Stimulated activated CD4-positive, alpha-beta T cell treated with anti-CD3 and anti-CD28 coated beads, Interleukin-2, amount 100 ng/mL, for 48 hours (primary cell): ENCODE data around the gene COL4A1.

Source experiments
- DNase-seq, 2 donors: peaks; one replicate each; pipeline ENCODE4 v3.0.0-alpha.2; 2020

COL4A1 gene

DNA sequence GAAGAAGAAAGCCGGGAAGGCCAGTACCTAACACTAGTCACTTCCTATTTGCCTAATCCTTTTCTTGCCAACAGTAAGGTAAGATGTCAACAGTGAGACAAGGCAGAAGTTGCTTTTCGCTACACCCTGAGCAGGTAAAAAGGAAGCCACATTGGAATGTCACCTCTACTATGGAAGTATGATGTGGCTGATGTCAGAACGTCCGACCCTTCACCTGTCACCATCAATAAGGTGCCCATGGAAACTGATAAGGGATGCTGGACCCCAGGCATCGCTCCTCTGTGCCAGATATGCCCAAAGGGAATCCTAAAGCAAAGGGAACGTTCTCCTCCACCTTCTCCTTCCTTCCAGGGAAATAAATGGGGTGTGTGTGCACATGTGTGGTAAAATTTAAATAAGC is 34.3 kb downstream of the COL4A1 start:
- no peak for DNase-seq

DNA sequence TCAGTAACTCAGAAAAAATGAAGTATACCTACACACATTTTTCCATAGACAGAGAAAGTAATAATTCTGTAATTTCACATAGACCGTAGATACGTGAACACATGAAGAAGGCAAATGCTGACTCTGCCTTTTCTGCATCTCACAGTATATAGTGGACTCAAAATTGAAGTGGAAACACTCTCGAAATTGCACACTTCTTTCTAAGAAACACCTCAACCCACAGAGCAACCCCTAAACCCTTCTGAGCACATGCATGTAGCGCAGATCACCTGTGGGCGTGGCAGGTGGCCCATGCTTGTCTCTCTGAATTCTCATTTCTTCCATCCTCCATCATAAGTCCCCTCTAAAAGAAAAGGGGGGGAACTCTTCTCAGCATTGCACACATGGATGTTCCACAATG is 34.7 kb downstream of the COL4A1 start:
- DNase-seq = no peak

DNA sequence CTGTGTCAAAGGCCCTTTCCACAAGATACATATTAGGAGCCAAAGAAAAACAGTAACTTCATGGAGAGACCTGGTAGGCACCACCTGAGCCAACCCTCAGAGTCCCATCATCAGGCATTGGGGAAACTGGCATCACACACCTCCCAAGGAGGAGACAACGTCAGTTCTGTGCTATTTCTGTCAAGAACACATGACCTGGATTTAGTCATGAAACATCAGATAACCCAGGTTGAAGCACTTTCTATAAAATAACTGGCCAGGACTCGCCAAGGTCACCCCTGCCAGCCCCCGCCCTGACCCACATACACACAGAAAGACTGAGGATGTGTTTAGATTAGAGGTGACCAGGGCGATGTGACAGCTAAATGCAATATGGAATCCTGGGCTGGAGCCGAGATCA is 35.6 kb downstream of the COL4A1 start:
- DNase-seq = no peak

DNA sequence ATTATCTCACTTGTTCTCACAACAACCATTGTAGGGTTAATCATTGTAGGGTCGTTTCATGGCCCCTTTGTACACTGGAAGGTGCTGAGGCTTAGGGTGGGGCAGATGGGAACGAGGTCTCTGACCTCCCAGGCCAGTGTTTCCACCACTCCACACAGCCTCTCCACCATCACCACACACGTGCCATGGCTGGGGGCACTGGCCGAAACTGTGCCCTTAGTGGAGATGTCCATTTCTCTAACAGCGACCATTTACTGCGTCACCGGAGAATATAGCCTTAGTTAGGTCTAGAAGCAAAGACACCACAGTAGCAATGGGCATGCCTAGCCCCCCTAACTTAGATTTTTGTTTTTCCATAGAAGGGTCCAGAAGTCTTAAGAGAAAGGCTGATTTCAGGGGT is 36.5 kb downstream of the COL4A1 start:
- DNase-seq = no peak

DNA sequence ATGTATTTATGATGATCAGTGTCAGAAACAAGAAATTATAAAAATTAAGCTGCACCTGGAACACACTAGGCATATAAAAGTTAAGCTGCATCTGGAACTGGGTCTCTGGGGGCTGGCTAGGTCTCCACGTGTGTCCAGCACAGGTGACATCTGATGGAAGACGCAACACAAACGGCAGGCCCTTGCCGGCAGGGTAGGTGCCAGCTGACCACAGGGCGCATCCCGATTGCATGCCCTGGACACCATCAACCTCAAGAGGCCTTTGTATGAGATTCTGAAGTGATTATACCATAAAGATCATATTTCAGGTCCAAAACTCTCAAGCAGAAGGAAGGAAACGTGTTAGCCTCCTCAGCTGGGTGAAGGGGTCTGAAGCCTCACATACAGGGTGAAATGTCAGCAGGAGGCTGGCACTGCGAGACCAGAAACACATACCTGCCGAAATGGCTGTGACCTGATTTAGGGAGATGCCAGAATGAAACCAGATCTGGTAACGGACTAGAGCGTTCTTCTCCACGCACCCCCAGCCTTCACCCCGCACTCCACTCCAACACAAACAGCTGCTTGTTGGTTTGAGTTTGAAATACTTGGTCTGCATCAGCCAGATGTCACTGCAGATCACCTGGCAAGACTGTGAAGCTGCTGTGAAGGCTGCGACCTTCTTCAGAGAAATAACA is 37.3 kb downstream of the COL4A1 start:
- DNase-seq = no peak

DNA sequence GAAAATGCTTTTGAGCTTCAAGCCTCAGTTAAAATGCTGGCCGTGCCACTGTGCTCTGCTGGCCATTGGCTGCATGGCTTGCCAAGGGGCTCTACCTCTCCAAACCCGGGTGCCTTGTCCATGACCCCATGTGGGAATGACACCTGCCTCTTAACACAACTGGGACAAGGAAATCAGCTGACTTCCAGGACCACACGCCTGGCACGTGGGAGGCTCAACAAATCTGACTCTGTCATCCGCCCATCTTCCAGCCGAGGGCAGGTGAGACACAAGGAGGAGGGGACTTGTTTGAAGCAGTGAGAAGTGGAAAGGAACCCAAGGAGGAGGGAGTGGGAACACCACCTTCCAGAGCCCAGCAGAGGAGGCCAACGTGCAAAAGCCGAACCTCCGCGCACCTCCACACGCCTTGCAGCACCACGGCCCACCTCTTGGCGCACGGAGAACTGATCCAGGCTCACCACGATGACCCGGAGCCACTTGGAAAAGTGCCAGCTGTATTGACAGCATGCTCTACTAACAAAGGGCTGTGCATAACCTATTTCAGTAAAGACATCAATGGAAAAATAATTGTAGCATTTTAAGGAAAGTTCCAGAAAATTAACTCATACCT is 38.3 kb downstream of the COL4A1 start:
- DNase-seq = no peak

DNA sequence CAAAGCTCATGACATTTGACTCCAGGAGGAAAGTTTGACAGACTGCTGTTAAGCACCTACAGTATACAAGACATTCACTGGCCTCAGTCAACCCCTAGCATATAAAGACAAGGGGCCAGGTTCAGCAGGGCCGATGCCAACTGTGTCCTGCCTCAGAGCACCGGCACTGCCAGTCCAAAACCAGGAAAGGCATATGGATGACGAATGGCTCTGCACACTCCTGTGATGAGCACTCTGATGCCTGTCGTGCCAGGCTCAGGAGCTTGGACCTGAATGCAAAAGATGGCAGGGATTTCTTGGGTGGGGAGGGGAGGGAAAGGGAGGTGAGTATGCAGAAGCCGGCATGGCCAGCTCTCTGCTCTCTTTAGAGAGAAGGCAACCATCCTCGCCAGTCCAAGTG is 38.9 kb downstream of the COL4A1 start:
- DNase-seq = no peak

DNA sequence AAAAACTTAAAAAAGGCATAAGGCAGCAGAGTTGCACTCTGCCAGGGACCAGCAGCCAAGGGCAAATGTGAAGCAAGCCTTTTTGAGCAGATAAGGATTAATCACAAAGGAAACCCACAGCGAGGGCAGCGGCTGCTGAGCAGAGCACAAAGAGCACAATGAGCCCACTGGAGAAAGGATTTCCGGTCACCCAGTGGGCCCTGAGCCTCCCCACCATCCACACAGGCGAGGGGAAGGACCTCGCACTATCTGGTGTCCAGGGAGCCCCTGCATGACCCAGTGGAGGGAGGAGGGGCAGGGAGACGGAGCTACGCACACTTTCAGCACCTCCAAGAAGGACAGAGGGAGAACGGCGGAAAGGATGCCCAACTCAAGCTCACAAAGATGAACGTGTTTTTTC is 40.0 kb downstream of the COL4A1 start:
- DNase-seq = no peak

DNA sequence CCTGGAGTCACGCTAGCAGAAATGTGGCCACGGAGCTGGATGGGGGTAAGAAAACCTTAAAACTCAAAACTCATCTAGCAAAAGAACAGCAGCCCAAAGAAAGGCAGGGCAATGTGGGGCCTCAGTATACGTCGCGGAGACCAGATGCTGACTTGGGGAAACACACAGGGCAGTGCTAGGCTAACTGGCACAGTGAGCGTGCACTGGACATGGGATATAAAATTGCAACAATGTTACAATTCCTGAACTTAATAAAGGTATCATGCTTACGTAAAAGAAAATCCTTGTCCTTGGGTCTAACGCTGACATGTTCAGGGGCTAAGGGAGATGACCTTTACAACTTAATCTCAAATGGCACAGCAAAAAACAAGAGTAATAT is 40.5 kb downstream of the COL4A1 start:
- no peak for DNase-seq

DNA sequence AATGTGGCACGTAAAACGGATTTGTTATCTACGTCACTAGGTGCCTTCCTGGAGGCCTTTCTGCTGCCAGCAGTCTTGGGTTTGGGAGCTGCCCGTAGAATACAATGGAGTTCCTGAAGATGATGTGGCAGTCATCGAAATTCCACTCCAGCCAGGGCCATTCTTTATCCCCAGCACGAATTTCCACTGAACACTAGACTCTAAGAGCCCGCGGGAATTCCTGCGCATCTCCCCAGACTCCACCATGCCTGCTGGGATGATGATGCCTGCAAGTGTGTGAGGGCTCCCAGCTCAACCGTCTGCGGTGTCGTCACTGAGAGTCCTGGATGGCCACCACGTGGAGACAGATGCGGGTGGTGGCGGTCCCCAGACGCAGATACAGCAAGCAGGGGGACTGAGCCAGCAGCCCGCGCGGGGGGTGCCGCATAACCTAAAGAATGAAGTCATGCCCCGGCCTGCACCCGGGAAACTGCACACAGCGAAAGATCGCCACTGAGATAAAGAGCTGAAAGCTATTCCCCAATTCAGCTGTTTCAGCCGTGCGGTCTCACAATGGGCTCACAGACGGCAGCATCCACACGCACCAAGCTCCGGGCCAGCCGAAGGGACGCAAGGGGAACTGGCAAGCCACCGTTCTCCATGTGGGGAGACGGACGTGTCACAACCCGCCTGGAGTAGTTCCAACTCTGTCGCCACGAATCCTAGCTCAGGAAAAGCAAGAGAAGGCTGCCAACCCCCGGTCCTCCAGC is 41.1 kb downstream of the COL4A1 start:
- no peak for DNase-seq

DNA sequence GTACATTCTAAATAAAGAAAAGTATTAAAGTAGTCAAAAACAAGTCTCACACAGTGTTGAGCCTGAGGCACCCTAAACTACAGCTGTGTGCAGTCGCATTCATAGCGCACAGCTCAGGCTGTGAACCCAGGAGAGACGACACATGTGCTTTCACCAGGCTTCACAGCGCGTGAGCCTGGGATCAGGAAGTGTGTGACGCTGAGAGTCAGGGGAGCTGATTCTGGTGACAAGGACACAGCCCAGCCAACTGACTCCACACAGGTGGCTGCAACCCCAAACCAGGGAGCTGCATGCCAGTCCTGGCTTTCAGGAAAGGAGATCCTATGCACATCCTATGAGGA is 41.6 kb downstream of the COL4A1 start:
- no peak for DNase-seq

DNA sequence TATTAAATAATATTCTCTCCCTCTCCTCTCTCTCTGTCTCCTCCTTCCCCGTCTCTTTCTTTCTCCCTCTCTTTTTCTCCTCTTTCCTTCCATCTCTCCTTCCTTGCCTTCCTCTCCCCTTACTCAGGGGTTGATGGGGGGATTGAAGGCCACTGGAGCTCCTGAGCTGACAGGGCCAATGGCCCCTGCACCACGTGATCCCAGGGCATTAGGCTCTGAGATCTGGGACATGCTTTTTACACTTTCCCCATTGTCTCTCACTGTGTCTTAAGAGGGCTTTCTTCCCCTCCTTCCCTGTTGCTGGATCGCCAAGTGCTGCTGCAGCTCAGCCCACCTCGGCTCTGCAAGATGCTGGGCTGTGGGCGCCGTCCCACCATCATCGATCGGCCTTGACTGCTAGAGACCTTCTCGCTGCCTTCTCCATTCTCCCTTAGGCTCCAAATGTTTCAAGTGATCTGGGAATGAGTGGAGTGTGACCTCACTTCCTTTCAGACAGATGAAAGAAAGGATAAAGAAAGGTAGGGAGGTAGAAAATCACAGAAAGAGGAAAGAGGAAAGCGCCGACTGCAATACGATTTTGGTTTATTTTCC is 42.2 kb downstream of the COL4A1 start:
- no peak for DNase-seq

DNA sequence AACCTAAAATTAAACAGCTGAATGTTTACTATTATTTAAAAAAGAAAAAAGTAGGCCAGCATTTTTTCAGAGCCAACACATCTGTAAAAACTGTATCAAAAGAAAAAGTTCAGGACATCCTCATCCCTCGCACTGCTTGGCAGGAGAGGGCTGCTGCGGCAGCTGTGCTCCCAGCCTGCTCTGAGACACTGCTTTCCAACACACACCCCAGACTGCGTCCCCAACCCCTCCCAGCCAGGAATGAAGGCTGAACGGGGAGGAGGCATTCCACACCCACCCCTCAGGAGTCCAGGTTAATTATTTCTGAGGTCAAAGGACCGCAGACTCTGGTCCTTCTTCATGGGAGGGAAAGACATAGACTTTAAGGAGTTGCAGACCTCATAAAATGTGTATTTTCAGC is 43.1 kb downstream of the COL4A1 start:
- DNase-seq = no peak

DNA sequence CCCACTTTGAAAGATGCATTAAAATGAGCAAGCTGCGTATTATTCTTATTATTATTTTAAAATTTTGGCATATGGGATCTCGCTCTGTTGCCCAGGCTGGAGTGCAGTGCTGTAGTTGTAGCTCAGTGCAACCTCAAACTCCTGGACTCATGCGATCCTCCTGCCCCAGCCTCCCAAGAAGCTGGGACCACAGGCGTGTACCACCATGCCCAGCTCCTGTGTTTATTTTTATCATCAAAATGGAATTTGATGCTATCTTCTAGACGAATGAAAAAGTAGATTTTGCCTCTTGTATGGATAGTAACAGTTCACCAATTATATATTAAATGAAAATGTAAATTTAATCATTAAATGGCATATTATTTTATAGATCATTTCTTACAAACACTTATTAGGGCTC is 43.6 kb downstream of the COL4A1 start:
- DNase-seq = no peak

DNA sequence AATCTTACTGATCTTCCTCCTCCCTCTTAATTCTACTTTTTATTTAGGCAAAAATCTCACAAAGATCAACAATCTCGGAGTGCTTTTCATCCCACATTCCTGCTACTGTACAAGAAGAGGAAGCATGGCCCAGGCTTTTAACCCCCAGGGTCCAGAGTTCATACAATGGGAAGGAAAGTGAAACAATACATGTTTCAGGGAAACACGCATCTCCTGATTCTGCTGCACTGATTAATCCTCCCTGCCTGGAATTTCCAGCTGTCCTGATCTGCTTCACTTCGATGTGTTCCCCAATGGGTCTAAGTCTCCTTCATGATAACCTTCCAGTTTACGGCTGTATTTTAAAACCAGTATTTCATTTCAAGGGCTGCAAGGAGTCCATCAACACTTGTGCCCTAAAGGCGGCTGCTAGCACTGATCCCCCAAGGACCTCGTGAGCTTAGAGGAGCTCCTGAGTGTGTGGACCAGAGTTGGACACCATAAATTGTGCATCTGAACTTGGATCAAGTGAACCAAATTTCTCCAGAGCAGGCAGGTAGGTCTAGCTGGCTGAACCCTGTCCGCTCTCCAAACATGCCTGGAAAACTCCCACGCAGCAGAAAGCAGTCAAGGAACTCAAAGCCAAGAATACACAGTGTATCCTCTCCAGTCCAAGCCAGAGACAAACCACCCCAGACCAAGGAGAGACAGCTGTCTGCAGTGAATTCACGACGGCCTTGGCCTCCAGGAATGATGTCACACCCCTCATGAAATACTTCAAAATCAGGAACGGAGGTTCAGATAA is 44.3 kb downstream of the COL4A1 start:
- DNase-seq = no peak

DNA sequence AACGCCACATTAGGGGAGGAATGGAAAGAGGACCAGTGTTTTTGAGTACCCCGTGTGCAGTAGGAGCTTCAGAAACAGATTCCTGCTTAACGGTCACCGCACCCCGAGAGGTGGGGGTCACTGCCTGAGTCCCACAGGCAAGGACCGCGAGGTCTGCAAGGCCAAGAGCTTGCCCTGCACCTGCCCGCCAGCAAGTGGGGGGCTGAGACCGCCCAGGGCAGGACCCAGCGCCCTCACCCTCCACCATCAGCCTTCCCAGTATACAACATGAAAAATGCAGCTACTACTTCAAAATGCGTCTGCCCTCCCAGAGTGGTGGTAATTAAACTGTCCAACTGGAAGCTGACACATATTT is 44.9 kb downstream of the COL4A1 start:
- no peak for DNase-seq

DNA sequence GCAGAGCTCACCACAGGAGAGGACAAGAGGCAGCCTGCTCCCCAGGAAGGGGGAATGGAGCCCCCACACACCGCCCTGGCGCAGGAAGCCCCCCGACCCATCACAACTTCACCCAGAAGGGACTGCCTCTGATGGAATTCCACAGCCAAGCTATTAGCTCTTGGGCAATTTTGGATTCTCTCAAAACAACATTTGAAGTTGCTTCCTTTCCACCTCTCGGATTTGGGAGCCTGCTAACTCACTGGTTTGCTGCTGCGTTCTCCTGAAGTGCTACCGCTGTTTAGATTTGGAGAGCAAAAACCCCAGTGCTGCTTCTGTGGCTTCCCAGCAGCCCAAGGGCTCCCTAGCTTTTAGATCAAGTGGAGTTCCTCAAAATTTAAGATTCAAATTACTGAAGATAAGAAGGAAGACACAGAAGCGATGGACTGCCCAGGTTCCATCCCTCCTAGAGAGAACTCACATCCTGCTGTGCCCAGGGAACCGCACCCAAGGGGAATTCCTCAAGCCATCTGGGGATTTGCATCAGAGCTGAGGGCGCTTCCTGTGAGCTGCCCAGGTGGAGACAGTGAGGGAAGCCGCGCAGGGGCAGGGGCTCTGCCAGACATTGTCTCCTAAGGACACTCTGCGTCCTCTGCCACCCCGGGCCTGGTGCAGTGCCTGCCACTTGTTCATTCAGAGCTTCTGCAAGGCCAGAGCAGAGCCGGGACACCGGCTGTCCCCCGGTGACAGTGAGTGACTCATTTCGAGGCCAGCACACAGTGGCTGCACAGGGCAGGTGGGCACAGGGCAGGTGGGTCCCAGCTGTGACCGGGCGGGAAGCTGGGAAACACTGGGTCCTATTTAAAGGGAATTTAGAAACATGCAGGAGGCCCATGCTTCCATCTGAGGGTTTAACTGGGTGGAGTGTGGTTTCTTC is 45.5 kb downstream of the COL4A1 start:
- no peak for DNase-seq

DNA sequence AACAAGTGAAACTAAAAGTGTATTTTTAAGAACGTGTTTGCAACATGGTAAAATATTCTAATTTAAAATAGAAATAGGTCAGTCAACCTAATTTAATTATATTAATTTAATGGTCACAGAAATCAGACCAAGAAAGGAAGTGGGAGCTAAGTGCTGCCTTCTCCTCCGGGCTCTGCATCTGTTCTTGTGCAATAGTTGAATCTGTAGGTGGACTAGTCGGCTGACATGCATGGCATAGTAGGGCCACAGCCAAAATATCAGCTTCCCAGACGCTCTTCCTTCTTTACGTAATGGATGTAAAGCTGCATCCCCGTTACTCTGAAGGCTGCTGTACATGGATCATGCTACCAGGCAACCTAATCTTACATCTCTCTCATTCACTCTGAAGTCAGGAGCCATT is 47.3 kb downstream of the COL4A1 start:
- no peak for DNase-seq

DNA sequence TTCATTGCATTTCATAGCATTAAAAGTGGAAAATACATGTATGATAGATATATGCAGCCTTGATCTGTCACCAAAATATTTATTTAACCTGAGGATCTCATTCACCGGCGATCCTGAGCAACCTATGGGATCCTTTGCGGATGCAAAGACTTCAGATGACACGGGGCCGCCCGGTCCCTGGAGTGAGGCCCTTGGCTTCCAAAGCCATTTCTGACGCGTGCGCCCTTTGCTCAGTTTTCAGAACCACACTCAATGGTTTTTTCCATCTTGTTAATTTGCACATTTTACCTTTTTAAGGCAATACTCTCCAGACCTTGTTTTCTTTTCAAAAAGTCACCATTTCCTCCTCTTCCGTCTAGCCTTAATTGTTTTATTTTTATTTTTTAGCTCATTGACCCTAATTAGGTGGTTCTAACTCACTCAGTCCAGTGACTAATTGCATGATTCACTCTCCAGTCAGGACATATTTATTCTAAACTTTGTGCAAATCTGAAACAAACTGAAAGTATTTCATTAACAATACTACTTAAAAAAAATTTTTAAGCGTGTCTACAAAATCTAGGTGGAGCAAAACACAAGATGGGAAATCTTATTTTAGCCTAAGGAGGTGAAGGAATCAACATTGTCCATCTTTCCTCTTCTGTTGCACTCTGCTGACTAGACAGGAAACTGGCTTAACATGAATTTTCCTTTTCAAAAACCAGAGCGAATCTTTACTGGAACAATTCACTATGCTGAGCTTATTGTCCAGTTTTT is 47.9 kb downstream of the COL4A1 start:
- DNase-seq = no peak

DNA sequence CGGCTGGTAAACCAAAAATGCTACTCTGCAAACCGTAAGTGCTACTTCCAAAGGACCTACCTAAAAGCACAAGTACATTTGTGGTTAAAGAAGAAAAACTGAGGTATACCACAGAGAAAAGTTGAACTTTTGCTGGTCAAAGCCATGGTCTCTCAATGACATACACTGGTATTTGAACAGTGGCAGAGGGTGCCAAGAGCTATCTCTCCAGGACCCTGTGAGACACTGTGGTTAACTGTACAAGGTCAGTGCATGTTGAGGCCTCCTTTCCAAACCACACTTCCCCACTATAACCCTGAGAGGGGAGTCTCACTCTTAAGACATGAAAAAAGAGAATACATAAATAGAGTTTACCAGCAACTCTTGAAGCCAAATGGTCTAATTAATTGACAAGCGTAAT is 49.5 kb downstream of the COL4A1 start:
- no peak for DNase-seq

DNA sequence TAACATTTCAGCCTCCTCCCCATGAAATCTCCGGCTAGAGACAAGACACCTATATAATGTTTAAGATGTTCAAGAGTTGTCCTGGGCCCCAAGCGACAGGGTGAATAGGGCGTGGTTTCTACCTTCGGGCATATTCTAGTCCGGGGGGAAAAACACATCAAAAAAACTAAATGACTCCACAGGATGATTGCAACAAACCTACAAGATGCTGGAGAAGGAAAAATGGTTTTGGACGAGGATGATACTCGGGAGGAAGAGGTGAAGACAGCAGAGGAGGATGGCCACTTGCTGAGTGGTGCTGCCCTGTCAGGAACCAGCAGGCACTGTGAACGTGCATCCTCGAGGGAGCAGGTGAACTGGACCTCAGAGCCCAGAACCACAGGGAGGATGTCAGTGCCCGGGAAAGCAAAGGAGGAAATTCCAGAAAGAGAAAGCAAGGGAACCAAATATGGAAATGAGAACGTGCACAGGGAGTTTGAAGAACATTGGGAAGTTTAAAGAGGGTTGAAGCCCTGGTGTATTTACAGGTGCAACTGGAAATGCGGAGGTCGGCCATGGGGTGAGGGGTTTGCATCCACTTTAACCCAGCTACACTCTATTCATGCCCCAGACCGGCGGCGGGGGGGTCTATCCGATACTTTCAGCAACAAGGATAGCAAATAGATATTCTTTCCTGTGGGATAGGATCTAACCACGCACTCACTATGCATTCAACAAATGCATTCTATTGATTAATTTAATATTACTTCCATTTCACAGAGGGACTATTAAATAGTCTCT is 50.6 kb downstream of the COL4A1 start:
- DNase-seq = no peak
